Measurements from ENCODE around the gene FIGNL2.
"Not testable (repeated sequence)": the region's sequence is repeated elsewhere in the genome, so short reads cannot be mapped to it uniquely, and the experiment has no call there.

Gene FIGNL2

GRCh38 chr12:51817027-51817953 is 31.2 kb downstream of the FIGNL2 start:
- Mint-ChIP-seq H3K27ac (no peak overlapping the region), H3K4me1 (peaks cover 7% of the 10 kb centered on the region), H3K9me3 (no peaks in the 10 kb centered on the region), H3K4me3 (no peak overlapping the region), H3K36me3 (no peaks in the 10 kb centered on the region), H3K27me3 (peaks cover 35% of the 10 kb centered on the region)
- ATAC-seq (ENCODE audit: low read depth) (no peak), DNase-seq (ENCODE audit: low spot score in 2 of 2) (no peak)

GRCh38 chr12:51815571-51815970 is 32.9 kb downstream of the FIGNL2 start:
- peaks cover 35% of the 10 kb centered on the region for H3K27me3 Mint-ChIP-seq
- H3K4me1 Mint-ChIP-seq, result peaks cover 7% of the 10 kb centered on the region
- H3K9me3 Mint-ChIP-seq, result no peaks in the 10 kb centered on the region
- no peaks in the 10 kb centered on the region for H3K36me3 Mint-ChIP-seq
- peak overlapping the region; percentile 79 for H3K4me3 Mint-ChIP-seq
- no peak overlapping the region for H3K27ac Mint-ChIP-seq
- ATAC-seq (ENCODE audit: low read depth) (no peak), DNase-seq (ENCODE audit: low spot score in 2 of 2) (no peak)

- Mint-ChIP-seq H3K4me3 (peak overlapping the region; percentile 79), H3K4me1 (peaks cover 6% of the 10 kb centered on the region), H3K27me3 (peaks cover 34% of the 10 kb centered on the region), H3K27ac (no peak overlapping the region), H3K36me3 (no peaks in the 10 kb centered on the region), H3K9me3 (no peaks in the 10 kb centered on the region)
- DNase-seq (ENCODE audit: low spot score in 2 of 2), result peak; percentile 23 to 56
- peak; percentile 75 for ATAC-seq (ENCODE audit: low read depth)
Measured at GRCh38 chr12:51814311-51815088, 34.0 kb downstream of the FIGNL2 start.

GRCh38 chr12:51813931-51814310 is 34.6 kb downstream of the FIGNL2 start:
- H3K4me1 Mint-ChIP-seq, result peaks cover 11% of the 10 kb centered on the region
- peaks cover 34% of the 10 kb centered on the region for H3K27me3 Mint-ChIP-seq
- H3K27ac Mint-ChIP-seq, result no peak overlapping the region
- H3K4me3 Mint-ChIP-seq, result peak overlapping the region; percentile 27
- no peaks in the 10 kb centered on the region for H3K36me3 Mint-ChIP-seq
- no peak for DNase-seq (ENCODE audit: low spot score in 2 of 2)
- ATAC-seq (ENCODE audit: low read depth), result no peak
- no peaks in the 10 kb centered on the region for H3K9me3 Mint-ChIP-seq

GRCh38 chr12:51812871-51813270 is 35.6 kb downstream of the FIGNL2 start:
- Mint-ChIP-seq H3K36me3 (no peaks in the 10 kb centered on the region), H3K27ac (no peak overlapping the region), H3K27me3 (peaks cover 34% of the 10 kb centered on the region), H3K9me3 (no peaks in the 10 kb centered on the region), H3K4me1 (peaks cover 11% of the 10 kb centered on the region), H3K4me3 (peak overlapping the region; percentile 67)
- no peak for DNase-seq (ENCODE audit: low spot score in 2 of 2)
- ATAC-seq (ENCODE audit: low read depth), result no peak

- Mint-ChIP-seq H3K4me1 (peaks cover 11% of the 10 kb centered on the region), H3K27ac (no peak overlapping the region), H3K4me3 (no peak overlapping the region), H3K27me3 (peaks cover 31% of the 10 kb centered on the region), H3K36me3 (no peaks in the 10 kb centered on the region), H3K9me3 (no peaks in the 10 kb centered on the region)
- DNase-seq (ENCODE audit: low spot score in 2 of 2), result no peak
- peak; percentile 51 for ATAC-seq (ENCODE audit: low read depth)
Measured at GRCh38 chr12:51811203-51812202, 37.0 kb downstream of the FIGNL2 start.

- no peak for DNase-seq (ENCODE audit: low spot score in 2 of 2)
- H3K9me3 Mint-ChIP-seq, result no peaks in the 10 kb centered on the region
- H3K27me3 Mint-ChIP-seq, result peaks cover 21% of the 10 kb centered on the region
- H3K27ac Mint-ChIP-seq, result no peak overlapping the region
- peak; percentile 67 for ATAC-seq (ENCODE audit: low read depth)
- H3K4me3 Mint-ChIP-seq, result no peak overlapping the region
- H3K4me1 Mint-ChIP-seq, result peaks cover 7% of the 10 kb centered on the region
- no peaks in the 10 kb centered on the region for H3K36me3 Mint-ChIP-seq
Measured at GRCh38 chr12:51809193-51809592, 39.3 kb downstream of the FIGNL2 start.

- Mint-ChIP-seq H3K27ac (no peak overlapping the region), H3K4me3 (no peak overlapping the region), H3K27me3 (peaks cover 17% of the 10 kb centered on the region), H3K36me3 (no peaks in the 10 kb centered on the region), H3K9me3 (no peaks in the 10 kb centered on the region), H3K4me1 (peaks cover 7% of the 10 kb centered on the region)
- DNase-seq (ENCODE audit: low spot score in 2 of 2) (no peak), ATAC-seq (ENCODE audit: low read depth) (no peak)
Measured at GRCh38 chr12:51806896-51807295, 41.6 kb downstream of the FIGNL2 start.

- H3K27ac Mint-ChIP-seq, result no peak overlapping the region
- H3K27me3 Mint-ChIP-seq, result peaks cover 2% of the 10 kb centered on the region
- DNase-seq (ENCODE audit: low spot score in 2 of 2) (no peak), ATAC-seq (ENCODE audit: low read depth) (no peak)
- no peaks in the 10 kb centered on the region for H3K4me1 Mint-ChIP-seq
- no peaks in the 10 kb centered on the region for H3K9me3 Mint-ChIP-seq
- no peak overlapping the region for H3K4me3 Mint-ChIP-seq
- no peaks in the 10 kb centered on the region for H3K36me3 Mint-ChIP-seq
Measured at GRCh38 chr12:51801027-51801426, 47.5 kb downstream of the FIGNL2 start.

- H3K27me3 Mint-ChIP-seq, result peaks cover 2% of the 10 kb centered on the region
- H3K36me3 Mint-ChIP-seq, result no peaks in the 10 kb centered on the region
- ATAC-seq (ENCODE audit: low read depth) (no peak), DNase-seq (ENCODE audit: low spot score in 2 of 2) (no peak)
- H3K9me3 Mint-ChIP-seq, result no peaks in the 10 kb centered on the region
- H3K27ac Mint-ChIP-seq, result no peak overlapping the region
- no peaks in the 10 kb centered on the region for H3K4me1 Mint-ChIP-seq
- H3K4me3 Mint-ChIP-seq, result no peak overlapping the region
Measured at GRCh38 chr12:51798501-51798900, 50.0 kb downstream of the FIGNL2 start.

GRCh38 chr12:51798051-51798450 is 50.5 kb downstream of the FIGNL2 start:
- not testable (repeated sequence) for H3K4me1 Mint-ChIP-seq; H3K4me3 Mint-ChIP-seq; H3K27me3 Mint-ChIP-seq; DNase-seq (ENCODE audit: low spot score in 2 of 2); H3K36me3 Mint-ChIP-seq; ATAC-seq (ENCODE audit: low read depth); H3K27ac Mint-ChIP-seq; H3K9me3 Mint-ChIP-seq

GRCh38 chr12:51797301-51797700 is 51.2 kb downstream of the FIGNL2 start:
- H3K4me1 Mint-ChIP-seq, result no peaks in the 10 kb centered on the region
- H3K27ac Mint-ChIP-seq, result no peak overlapping the region
- ATAC-seq (ENCODE audit: low read depth) (no peak), DNase-seq (ENCODE audit: low spot score in 2 of 2) (no peak)
- H3K4me3 Mint-ChIP-seq, result no peak overlapping the region
- no peaks in the 10 kb centered on the region for H3K36me3 Mint-ChIP-seq
- H3K27me3 Mint-ChIP-seq, result peaks cover 2% of the 10 kb centered on the region
- no peaks in the 10 kb centered on the region for H3K9me3 Mint-ChIP-seq

- no peaks in the 10 kb centered on the region for H3K4me1 Mint-ChIP-seq
- no peak for DNase-seq (ENCODE audit: low spot score in 2 of 2)
- peaks cover 2% of the 10 kb centered on the region for H3K27me3 Mint-ChIP-seq
- H3K4me3 Mint-ChIP-seq, result no peak overlapping the region
- no peak for ATAC-seq (ENCODE audit: low read depth)
- no peak overlapping the region for H3K27ac Mint-ChIP-seq
- H3K36me3 Mint-ChIP-seq, result no peaks in the 10 kb centered on the region
- H3K9me3 Mint-ChIP-seq, result no peaks in the 10 kb centered on the region
Measured at GRCh38 chr12:51793201-51793600, 55.3 kb downstream of the FIGNL2 start.

All from memory B cell (primary cell).